Activated T-cell treated with anti-CD3 and anti-CD28 coated beads for 48 hours (primary cell): ENCODE results near the gene OR3A1.
"Not testable (repeated sequence)": the region's sequence is repeated elsewhere in the genome, so short reads cannot be mapped to it uniquely, and the experiment has no call there.

Experiments
- DNase-seq: peaks from one replicate; pipeline ENCODE4 v3.0.0-alpha.2; 2020; ENCODE audit warnings: low read depth

The OR3A1 gene

DNA sequence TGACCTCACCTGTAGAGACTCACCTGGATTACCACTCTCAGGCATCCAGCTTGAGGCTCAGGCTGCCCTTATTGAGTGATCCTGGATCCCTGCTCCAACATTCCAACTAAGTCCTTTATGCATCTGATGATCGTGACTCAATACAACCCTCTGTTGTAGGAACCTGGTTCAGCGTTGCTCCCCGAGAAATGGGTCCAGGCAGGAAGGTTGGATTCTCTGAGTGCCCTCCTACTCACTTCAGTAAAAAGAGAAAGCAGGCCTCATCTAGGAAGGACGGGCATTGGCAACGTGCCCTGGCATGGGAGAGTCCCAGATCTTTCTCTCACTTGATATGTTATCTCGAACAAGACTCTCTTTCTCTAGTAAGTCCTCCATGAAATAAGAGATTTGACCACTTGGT, at the start of gene OR3A1:
TSS of gene OR3A1 (minus strand) at position 101 of the 400 bp plus-strand sequence. CDS start 5,778 bp downstream, outside the sequence.
- no peak for DNase-seq

DNA sequence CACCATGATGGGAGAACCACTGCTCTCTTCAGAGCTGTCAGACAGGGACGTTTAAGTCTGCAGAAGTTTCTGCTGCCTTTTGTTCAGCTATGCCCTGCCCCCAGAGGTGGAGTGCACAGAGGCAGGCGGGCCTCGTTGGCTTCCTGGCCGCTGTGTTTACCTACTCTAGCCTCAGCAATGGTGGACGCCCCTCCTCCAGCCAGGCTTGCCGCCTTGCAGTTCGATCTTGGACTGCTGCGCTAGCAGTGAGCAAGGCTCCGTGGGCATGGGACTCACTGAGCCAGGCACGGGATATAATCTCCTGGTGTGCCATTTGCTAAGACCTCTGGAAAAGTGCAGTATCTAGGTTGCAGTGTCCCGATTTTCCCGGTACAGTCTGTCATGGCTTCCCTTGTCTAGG, 44.6 kb upstream of the OR3A1 start:
- DNase-seq, result not testable (repeated sequence)

DNA sequence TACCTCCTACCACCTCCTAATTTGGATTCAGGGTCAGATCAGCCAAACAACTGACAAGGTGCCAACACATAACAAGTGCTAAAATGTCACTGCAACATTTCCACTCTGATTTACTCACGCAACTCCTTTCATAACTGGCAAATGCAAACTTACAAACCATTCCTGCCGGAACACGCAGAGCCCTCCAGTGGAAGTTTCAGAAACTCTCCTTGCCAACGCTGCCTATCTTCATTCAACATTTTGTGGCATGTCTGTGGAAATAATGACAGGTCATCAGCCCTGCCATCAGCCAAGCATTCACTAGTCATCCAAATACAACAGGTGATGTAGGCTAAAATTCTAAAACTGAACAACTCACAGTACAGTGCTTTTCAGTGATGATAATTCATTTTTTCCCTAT, 37.7 kb upstream of the OR3A1 start:
- no peak for DNase-seq

- no peak for DNase-seq
Observed at GRCh38 chr17:3318336-3318735, 20.2 kb upstream of the OR3A1 start.

DNA sequence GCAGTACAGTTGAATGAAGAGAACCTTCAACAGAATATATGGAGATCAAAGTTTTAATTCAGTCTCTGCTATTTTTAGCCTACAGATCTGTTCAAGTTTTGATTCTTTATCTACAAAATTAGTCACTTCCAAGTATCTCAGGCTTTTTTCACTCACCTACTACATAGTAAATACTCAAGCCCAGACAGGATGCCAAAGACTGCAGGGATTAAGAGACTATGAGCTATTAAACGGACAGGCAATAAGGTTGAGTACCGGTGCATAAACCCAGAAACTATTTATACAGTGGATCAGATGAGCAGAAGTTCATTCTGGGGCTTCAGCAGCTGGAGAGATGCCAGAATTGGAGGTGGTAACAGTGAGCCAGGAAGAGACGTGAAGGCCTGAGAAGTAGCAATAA, 18.7 kb upstream of the OR3A1 start:
- DNase-seq, result no peak

GRCh38 chr17:3308603-3309002, 10.4 kb upstream of the OR3A1 start:
- DNase-seq, result no peak

DNA sequence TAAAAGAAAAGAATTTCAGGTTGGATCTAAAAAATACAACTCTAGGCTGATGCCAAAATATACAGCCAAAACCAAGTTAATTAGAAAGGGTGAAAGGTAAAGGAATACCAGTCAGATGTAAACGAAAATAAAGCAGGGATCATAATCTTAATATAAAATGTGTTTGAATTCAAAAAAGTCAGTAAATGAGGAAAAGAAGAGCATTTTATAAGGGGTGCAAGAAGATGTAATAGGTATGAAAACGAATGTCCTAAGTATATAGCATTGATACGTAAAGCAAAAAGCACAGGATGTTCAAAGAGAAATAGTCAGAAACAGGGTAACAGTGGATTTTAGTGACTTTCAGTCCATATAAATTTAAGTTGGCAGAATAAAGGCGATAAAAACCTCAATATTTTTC, 2.5 kb downstream of the OR3A1 start:
- no peak for DNase-seq

GRCh38 chr17:3293548-3293947, 4.6 kb downstream of the OR3A1 start:
- not testable (repeated sequence) for DNase-seq

- DNase-seq, result no peak
Observed at GRCh38 chr17:3282901-3283300, 15.3 kb downstream of the OR3A1 start.

DNA sequence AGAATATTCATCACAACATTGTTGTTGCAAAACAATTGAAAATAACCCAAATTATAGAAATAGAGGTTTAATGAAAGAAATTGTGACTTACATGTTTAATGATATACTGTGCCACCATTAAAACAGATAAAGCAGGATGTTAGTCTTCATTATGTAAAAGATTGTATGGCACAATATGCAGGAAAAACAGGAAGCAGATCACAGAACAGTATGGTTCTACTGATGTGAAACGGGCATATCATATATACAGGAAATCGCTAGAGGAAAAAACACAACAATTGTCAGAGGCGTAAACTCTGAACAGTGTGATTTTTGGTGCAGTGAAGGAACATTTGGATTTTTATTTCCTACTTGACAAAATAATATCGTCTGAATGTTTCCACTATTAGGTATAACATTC, 22.0 kb downstream of the OR3A1 start:
- DNase-seq, result no peak

DNA sequence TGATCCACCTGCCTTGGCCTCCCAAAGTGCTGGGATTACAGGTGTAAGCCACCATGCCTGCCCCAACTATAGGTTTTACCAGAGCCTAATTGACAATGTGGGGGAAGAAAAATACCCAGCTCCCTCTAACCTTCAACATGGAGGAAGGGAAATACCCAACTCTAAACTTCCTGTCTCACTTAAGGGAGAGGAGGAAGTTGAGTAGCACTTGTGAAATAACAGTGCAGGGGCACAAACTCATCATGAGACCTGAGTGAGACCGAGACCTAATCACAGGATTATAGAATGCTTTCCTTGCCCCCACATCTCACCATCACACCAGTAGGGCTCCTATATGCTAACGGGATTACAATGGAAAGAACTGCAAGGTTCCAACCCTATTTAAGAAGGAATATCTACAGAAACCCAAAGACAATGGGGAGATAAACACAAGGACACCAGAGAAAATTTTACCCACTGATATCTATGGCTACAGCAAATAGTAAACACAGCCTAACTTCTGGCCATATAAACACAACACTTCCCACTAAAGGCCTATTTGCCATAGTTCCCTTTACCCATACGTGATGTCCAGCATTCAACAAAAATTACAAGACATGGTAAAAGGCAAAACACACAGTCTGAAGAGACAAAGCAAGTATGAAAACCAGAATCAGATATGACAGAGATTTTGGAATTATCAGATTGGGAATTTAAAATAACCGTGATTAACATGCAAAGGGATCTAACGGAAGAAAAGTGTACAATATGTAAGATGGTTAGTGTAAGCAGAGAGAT, 26.9 kb downstream of the OR3A1 start:
- DNase-seq, result no peak

DNA sequence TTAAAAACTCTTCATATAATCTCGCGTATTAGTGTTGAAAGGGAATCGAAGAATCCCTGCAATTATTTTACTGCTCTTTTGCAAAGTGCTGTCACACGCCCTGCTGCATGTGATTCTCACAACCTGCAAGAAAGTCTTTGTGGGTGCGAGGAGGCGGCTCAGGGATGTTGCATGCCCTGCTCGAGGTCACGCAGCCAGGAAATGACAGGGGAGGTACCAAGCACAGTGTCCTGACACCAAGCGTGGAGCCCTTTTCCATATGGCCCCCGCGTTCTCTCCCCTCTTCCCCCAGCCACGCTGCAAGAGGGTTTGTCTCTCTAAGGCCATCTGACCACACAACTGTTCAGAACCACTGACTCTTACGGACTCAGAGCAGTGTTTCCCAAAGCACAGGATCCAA, 37.6 kb downstream of the OR3A1 start:
- DNase-seq, result no peak

GRCh38 chr17:3260163-3260562, 38.0 kb downstream of the OR3A1 start:
- no peak for DNase-seq

- no peak for DNase-seq
Observed at GRCh38 chr17:3256575-3256974, 41.6 kb downstream of the OR3A1 start.

- not testable (repeated sequence) for DNase-seq
Observed at GRCh38 chr17:3249013-3249412, 49.1 kb downstream of the OR3A1 start.

- not testable (repeated sequence) for DNase-seq
Observed at GRCh38 chr17:3244841-3245240, 53.3 kb downstream of the OR3A1 start.

GRCh38 chr17:3241044-3241443, 57.1 kb downstream of the OR3A1 start:
- not testable (repeated sequence) for DNase-seq
